Suppressor macrophage treated with lipopolysaccharide for 1 hour (primary cell): ENCODE data around the gene SHQ1.
"Not testable (repeated sequence)": the region's sequence is repeated elsewhere in the genome, so short reads cannot be mapped to it uniquely, and the experiment has no call there.

ENCODE experiments used
- DNase-seq, 3 donors: peaks; one replicate each; pipeline ENCODE4 v3.0.0-alpha.2; 2020 to 2022

The SHQ1 gene

DNA sequence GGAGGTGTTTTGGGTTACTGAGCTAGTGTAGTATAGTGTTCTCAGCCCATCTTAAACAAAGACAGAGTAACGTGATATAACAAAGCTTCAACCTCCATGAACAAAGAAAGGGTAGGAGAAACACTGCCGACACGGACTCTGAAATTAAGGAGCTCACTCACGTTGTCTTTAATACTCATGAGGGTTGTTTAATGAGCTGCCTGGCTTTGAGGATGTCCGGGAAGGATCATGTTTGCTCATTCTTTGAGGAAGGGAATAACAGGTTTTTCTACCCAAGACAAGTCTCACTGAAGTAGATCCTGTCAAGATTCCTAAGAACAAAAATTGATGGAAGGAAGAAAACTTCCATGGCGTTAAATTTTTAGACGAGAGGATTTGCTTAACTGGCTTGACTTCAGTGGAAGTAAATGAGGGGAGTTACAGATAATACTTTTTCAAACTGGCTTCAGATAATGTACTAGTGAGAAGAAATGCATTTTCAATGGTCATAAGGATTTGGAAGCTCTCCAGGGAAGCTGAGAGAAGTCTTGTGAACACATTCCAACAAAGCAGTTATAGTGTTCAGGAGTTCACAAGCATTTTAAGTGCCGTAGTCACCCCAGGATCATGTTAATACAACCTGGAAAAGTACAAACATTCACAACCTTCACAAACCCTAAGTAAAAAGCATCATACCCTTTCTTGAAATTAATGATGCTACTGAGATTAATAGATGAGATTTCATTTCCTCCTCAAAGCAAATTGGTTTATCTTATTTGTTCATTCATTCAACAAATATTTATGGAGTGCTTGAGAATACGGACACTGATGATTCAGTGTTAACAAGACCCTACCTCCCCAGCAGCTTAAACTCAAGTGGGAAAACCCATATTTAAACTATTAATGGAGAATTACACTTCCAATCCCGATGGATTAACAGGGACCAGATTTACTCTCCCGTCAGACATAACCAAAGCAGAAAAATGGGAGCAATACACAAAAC, 101.5 kb downstream of the SHQ1 start:
- DNase-seq: no peak

DNA sequence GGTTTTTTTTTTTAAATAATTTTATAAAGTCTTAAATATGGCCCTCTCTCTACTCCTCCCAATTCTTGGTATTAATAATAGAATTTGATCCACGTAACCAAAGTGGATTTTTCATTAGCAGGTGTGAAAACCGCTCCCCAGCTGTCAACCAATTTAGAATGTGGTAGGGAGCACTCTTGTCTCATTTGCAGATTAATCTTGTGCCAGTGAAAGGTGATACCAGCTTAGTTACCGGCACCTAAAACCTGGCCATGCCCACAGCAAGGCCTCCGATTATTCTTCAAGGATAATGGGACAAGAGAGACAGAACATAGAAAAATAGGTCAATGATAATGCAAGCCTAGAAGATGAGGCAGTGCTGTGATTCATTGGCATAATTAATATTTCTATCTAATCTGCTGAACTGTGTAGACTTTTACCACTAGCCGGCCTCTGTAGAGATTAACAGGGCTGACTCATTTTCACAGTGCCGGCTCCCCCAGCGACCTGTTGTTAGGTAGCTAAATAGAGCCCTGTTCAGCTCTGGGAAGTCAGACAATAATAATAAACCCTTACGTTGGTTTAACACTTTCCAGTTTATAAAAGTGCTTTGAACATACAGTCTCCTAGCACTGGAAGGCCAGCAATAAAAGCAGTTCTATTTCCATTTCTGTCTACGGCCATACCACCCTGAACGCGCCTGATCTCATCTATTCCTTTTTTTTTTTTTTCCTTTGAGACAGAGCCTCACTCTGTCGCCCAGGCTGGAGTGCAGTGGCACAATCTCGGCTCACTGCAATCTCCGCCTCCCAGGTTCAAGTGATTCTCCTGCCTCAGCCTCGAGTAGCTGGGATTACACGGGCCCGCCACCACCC, 102.9 kb downstream of the SHQ1 start:
- no peak for DNase-seq

DNA sequence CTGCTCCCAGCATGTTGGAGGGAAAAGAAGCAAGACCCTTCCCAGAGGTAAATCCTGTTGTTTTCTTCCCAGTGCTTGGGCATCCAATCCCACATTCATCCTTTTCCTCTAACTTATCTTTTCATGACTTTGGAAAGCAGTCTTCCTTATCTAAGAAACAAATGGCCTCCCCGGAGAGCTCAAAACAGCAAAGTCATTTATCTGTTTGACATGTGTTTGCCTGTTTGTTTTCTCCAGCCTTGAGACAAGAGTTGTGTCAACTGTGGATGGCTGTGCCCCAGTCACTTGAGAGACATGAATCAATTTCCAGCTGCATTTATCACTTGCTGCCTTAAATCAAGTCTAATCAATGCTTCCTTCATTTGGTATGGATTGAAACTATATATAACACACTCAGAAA, 103.9 kb downstream of the SHQ1 start:
- no peak for DNase-seq

- DNase-seq: no peak
Observed at GRCh38 chr3:72739531-72740466, 108.4 kb downstream of the SHQ1 start.

DNA sequence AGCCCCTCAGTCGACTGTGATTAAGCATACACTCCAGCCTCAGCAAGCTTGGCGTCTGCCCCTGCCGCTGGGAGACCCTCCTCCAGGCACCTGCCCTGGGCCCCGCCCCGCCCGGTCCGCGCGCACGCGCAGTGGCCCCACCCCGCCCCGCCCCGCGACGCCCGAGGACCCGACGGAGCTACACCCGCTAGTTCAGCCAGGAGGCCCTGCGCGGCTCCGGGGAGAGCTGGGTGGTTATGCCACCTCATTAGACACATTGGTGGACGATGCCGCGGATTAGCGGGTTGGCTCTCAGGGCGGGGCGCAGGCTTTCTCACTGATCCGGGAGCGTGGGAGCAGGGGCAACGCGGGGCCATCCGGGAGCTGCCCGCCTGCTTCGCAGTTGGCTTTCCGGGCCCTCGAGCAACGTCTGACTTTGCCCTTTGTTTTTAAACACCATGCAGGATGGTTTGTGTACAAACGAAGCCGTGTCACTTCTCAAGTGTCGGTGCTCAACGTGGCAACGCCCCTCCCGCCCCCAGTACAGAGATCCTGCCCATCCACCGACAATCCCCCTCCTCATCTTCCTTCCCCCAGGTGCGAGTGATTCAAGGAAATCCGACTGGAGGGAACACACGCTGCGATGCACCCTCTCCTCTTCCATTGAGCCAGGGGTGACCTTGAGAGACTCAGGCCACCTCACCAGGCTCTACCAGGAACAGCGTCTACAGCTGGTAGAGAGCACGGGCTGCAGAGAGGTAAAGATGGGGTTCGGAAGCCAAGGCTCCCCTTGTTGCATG, 109.3 kb downstream of the SHQ1 start:
- peak; percentile 34 to 80 (median 63) for DNase-seq

DNA sequence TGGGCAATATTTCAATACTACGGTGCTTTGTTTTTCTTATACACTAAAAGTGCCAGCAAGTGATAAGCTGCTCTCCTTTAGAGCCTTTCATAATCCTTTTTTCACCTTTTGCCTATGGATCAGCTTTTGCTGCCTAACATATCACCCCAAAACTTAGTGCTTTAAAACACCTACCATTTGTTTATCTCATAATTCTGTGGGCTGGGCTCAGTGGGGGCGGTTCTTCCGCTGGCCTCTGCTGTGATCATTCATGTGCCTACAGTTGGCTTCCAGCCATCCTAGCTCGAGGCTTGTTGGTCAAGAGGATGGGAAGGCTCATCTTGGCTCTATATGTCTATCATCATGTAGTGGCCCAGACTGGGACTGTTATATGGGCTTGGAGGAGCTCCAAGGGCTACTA, 113.2 kb downstream of the SHQ1 start:
- not testable (repeated sequence) for DNase-seq

- DNase-seq: no peak
Observed at GRCh38 chr3:72733676-72734075, 114.6 kb downstream of the SHQ1 start.

DNA sequence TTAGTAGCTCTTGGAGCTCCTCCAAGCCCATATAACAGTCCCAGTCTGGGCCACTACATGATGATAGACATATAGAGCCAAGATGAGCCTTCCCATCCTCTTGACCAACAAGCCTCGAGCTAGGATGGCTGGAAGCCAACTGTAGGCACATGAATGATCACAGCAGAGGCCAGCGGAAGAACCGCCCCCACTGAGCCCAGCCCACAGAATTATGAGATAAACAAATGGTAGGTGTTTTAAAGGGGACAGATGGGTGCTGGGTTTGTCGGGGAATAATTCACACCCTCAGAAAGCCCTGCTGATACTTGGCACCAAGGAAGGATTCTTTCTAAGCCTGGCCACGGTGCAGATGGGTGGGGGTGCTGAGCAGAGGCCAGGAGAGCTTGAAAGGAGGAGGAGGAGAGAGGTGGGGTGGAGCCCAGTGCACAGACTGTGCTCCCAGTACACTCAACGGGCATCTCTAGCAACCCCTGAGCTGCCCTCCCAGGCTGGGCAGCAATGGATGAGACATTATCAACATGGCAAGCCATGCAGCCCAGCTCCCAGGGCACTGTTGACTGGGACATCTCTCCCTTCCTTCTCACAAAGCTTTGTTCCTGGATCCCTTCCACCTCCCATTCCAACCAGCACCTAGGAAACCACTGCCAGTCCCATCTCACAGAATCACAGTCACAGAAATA, 115.4 kb downstream of the SHQ1 start:
- not testable (repeated sequence) for DNase-seq

- DNase-seq: peak in 1 of 3 donors; percentile 14
Observed at GRCh38 chr3:72728958-72729467, 119.2 kb downstream of the SHQ1 start.

GRCh38 chr3:72728329-72728889, 119.8 kb downstream of the SHQ1 start:
- DNase-seq: peak in 1 of 3 donors; percentile 10

DNA sequence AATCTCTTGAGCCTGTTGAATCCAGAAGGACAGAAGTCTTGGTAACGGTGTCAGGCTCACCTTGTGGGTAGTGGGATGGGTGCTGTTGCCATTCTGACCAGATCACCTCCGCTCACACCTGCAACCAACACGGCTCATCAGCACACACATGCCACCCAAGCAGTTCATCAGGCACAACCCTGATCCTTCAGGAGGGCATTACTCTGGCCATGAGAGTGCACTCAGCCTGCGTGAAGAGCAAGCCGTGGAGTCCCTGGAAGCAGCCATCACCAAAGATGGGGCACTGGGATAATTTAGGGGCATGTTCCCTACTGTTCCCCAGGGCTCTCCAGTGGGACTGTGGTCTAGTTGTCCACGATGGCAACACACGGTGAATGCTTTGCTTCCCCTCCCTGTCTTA, 120.5 kb downstream of the SHQ1 start:
- no peak for DNase-seq

DNA sequence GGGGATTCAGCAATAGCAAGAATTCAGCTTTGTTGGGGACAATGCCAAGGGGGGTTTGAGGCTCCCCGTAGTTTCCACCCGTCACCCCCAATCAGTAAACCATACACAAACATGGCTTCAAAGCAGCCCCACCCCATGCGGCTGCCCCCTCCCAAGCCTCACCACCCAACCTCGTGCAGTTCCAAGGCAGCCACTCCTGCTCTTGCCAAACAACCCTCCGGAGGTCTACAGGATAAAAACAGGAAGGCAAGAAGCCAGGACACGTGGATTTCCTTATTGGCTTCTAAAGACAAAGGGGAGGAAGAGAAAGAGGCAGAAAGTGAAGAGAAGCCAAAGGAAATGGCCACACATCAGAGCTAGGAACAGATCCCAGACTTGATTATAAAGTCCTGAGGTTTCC, 121.1 kb downstream of the SHQ1 start:
- no peak for DNase-seq

GRCh38 chr3:72725229-72725628, 123.0 kb downstream of the SHQ1 start:
- no peak for DNase-seq

GRCh38 chr3:72724070-72724469, 124.2 kb downstream of the SHQ1 start:
- DNase-seq: peak in 1 of 3 donors; percentile 4

- peak; percentile 28 to 73 (median 59) for DNase-seq
Observed at GRCh38 chr3:72722930-72723726, 125.1 kb downstream of the SHQ1 start.

- peak in 1 of 3 donors; percentile 13 for DNase-seq
Observed at GRCh38 chr3:72721683-72722381, 126.4 kb downstream of the SHQ1 start.

- DNase-seq: no peak
Observed at GRCh38 chr3:72720566-72720965, 127.7 kb downstream of the SHQ1 start.

- DNase-seq: no peak
Observed at GRCh38 chr3:72719137-72719536, 129.1 kb downstream of the SHQ1 start.

DNA sequence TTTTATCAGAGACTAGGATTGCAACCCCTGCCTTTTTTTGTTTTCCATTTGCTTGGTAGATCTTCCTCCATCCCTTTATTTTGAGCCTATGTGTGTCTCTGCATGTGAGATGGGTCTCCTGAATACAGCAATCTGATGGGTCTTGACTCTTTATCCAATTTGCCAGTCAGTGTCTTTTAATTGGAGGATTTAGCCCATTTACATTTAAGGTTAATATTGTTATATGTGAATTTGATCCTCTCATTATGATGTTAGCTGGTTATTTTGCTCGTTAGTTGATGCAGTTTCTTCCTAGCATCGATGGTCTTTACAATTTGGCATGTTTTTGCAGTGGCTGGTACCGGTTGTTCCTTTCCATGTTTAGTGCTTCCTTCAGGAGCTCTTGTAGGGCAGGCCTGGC, 134.1 kb downstream of the SHQ1 start:
- not testable (repeated sequence) for DNase-seq
